GM19025 (cell line): ENCODE measurements around the gene ITPR3.
"Not testable (repeated sequence)": the region's sequence is repeated elsewhere in the genome, so short reads cannot be mapped to it uniquely, and the experiment has no call there.

ENCODE experiments used
- ATAC-seq: cut with Tn5 transposase; IDR thresholded peaks from one replicate; pipeline ENCODE4 v1.9.1; 2021; ENCODE audit warnings: mild to moderate bottlenecking, low read depth, moderate library complexity; ENCODE audit not compliant: unreplicated experiment

The ITPR3 gene

DNA sequence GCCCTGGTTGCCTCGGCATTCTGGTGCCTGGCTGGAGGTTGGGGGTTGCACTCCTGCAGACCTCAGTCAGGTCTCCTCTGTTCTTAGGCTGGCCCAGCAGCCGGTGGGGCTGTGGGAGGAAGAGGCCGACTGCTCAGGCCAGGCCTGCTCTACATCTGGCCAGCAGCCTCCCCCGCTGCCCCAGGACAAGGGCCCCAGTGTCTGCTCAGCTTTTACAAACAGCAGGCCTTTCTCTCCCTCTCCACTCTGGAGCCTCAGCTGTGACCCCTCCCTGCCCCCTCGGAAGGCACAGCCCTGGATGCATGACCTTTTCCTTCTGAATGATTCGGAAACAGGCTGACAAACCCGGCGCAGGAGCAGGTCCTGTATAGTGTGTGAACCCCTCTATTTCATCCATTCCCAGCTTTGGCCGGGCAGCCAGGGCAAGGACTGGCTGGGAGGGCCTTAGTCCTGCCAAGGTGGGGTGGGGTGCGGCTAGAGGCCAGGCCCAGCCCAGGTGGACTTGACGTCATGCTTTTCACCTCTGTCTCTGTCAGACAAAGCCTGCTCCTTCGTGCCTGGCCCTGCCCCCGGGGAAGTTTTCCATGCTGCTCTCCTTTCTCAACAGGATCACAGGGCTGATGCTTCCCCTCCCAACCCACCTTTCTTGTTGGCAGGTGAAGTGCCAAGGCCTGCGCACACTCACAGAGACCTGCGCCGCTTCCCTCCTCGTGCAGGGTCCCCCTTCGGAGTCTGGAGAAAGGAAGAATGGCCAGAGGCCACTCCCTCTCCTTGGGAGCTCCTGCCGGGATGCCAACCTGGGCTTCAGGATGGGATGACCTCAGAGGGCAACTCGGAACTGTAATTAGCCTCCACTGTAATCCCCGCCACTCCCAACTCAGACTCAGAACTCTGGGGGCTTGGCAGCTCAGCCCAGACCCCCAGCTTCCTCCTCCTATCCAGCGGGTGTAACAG lies 10.1 kb upstream of the ITPR3 start:
- no peak for ATAC-seq

DNA sequence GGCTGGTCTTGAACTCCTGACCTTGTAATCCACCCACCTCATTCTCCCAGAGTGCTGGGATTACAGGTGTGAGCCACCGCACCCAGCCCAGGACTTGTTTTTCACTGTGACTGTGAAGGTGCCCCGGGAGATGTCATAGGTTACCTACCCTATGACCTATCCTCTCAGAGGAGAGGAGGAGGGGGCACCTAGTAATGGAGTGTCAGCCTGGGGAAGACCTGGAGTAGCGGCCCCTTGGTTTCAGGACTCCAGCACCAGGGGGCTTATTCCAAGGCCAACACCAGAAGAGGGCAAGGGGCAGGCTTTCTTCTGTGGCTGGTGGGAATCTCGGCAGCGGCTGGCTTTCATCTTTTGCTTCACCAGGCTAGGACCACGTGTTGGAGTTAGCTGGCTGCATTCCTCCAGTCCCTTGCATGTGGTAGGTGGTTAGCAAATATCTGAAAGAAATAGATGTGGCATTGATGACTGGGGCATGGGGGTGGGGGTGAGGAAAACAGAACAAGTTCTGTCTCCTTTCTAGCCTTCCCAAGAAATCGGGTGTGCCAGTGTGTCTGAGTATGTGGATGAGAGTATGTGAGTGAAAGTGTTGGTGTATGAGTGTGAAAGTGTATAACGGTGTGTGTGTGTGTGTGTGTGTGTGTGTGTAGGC lies 7.9 kb upstream of the ITPR3 start:
- no peak for ATAC-seq

DNA sequence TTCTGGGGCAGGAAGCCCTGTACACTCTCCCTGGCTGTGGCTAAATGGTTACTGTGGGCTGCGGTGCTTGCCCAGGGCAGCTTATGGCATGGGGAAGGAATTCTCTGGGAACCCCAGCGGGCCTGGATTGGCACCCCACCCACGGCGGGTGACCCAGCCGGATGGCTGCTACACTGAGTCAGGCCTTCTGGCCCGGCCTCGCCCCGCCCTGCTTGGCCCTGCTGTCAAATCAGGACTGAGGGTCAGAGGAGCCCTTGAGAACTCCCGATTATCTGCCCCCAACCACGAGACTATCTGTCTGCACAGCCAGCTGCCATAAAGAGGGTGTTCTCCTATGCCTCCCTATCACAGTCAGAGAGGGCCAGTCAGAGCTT lies 7.3 kb upstream of the ITPR3 start:
- ATAC-seq: no peak

DNA sequence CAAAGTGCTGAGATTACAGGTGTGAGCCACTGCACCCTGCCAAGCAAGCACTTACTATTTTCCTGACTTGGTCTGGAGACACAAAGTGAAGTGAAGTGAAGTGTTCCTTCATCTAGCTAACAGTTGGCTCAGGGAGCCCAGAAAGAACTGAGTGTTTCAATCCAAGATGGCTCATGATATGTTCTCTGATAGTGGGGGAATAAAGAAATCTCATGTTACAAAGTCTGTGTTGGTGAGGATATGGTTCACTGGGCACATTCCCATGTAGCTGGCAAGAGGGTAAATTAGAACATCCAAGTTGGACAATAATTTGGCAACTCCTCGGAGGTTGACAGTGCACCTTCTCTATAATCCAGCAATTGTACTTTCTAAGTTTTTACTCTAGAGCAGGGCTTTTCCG lies 5.0 kb upstream of the ITPR3 start:
- no peak for ATAC-seq

DNA sequence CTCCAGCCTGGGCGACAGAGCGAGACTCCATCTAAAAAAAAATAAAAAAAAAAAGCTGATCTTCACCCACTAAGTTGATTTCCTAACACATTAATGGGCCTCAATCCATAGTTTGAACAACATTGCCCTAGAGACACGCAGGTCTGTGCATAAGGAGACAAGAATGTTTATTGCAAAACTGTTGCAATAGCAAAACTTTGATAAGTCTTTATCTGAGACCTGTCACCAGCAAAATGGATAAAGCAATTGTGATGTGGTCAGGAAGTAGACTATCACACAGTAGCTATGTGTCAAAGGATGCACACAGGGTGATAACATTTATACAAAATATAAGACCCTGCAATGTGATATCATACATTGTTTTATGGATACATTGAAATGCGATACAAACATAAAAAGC lies 4.2 kb upstream of the ITPR3 start:
- ATAC-seq: no peak

DNA sequence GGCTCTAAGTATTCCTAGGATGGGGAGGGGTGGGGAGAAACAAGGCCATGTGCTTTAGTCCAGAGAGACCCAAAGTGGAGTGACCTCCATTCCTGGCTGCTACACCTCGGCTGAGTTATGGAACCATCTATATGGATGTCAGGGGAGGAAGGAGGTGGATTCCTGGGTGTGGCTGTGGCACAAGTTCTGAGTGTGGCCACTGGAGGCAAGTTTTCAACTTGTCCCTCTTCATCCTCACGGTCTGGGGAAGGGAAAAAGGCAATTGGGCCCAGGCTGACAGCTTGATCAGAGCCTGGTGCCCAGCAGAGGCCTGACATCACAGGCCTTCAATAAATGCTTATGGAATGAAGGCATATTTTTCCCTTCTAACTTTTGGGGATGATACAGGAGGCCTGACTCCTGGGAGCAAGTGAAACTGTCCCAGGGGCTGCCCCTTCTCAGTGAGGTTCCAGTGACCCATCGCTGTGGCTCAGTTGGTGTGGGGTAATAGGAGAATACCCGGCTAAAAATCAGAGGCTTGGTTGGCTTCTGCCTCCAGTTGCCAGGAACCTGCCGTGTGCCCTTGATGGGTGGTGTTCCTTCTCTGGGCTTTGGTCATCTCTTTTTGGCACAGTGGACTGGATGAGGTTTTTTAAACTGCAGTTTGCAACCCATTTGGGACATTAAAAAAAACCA lies 1.8 kb upstream of the ITPR3 start:
- ATAC-seq: no peak

DNA sequence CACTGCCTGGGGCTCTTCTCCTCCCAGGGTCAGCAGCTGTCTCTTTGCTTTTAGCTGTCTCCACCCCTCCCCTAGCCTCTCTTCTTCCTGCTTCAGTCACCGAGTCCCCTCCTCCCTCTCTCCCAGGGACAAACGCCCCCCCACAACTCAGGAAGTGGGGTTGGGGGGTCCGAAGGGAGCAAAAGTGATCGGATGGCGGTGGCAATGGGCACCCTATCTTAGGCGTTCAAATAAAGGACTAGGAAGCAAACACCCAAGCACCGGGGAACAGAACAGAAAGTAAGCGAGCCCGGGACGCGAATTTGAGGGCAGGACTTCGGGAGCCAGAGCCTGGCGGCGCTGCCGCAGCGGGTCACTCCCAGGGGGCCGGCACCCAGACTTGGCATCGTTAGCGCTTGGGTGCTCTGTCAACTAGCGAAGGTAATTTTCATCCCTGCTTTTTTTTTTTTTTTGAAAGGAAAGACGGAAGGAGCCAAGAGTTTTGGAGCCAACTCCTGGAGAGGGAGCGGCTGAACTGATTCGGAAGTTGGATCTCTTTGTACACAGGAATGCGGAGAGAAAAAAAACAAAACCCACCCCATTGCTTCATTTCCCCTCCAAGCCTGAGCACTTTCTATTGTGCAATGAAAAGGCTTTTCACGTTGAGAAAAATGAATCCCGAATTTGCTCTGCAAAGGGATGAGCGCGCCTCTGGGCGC lies 815 bp upstream of the ITPR3 start:
- ATAC-seq: no peak

DNA sequence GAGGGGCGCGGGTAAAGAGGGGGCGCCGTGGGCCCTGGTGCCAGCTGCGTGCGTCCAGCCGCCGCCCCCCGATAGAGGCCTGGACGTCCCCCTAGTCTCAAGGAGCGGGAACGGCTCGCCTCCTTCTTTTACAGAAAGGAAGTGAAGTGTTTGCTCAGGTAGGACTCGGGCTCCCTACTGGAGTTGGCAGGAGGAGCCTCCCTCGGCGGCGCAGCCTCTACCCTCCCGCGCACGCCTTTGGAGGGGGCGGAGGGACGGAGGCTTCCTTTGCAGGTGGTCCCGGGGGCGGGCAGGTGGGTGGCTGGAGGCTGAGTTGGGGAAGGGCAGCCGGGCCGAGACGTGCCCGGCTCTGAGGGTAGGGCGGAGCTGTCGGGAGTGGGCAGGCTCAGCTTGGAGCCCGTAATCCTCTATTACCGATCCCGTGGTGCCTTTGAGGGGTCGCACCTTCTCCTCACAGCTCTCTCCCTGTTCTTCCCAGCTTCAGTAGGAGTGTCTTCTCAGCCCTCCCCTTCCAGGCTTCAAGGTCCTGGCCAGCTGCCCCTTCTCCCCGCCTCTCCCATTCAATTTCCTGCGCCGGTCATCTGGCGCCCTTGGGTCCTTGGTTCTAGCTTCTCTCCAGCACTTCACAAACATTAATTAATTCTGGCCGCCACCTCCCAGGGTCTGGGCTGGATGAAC lies 728 bp downstream of the ITPR3 start:
- ATAC-seq: peak; percentile 26

DNA sequence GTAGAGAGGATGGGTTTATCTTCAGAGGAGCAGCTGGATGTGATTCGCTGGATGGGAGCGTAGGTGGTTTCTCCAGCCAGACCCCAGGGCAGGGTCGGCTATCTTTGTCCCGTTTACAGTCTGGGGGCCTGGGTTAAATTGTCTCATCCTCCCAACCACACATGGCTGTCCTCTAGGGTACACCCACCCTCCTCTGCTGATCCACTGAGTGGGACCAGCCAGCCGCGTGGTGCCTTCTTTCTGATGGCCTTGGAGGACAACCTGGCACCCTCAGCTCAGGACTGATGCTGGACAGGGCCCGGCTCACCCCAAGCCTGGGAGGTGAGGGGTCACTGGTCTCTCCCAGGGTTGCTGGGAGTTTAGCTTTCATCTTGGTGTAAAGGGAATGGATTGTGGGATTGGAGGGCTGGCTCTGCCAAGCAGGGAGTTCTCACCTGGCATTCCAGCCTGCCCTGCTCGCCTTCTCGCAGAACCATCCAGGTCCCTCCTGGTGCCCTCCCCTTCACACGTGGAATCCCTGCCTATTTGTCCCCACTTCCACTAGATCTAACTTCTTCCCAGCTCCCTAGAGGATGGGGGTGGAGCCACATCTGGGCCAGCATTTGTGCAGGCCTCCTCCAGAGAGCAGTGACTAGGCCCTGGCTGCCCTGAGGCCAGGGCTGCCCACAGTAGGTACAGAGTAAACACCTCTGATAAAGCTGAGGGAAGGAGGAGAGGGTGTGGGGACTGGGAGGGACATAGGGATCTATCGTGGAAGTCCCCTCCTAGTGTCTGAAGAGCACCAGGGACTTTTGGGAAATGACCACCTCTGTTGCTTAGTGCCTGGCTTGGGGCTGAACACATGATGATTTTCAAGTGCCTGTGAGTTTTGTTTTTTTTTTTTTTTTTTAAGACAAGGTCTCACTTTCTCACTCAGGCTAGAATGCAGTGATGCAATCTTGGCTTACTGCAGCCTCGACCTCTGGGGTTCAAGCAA lies 1.6 kb downstream of the ITPR3 start:
- no peak for ATAC-seq

DNA sequence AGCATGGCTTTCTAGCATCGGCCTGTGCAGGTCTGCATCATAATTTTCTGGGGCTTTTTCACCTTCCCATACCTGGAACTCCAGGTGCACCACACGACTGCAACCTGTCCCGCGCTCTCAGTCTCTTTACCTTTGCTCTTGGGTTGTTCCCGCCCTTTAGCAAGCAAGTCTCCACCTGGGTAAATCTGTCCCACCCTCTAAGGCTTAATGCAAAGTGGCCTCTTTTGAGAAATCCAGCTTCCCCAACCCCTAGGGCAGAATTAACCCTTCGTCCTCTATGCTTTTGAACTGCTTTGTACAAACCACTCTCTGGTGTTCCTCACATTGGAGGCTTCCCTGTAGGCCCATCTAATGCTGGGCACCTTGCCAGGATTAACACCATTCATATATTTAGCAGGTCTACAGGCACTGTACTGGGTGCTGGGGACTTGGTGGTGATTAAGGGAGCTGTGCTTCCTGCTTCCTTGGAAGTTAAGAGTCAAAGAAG lies 2.8 kb downstream of the ITPR3 start:
- no peak for ATAC-seq

DNA sequence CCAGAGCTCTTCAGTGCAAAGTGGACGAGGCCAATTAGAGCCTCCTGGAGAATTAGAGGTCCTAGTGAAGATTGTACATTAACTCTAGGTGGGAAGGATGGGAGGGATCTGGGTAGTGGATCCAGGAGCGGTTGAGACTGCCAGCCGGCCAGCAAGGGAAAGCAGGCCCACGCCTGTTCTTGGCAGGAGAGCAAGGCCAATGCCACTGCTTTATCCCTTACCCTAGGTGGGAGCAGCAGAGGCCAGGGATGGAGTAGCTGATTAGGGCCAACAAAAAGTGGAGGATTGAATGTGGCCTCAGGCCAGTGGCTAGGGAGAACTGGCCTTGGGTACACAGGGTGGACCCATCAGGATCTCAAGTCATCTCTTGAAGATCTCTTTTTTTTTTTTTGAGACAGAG lies 3.7 kb downstream of the ITPR3 start:
- ATAC-seq: no peak

DNA sequence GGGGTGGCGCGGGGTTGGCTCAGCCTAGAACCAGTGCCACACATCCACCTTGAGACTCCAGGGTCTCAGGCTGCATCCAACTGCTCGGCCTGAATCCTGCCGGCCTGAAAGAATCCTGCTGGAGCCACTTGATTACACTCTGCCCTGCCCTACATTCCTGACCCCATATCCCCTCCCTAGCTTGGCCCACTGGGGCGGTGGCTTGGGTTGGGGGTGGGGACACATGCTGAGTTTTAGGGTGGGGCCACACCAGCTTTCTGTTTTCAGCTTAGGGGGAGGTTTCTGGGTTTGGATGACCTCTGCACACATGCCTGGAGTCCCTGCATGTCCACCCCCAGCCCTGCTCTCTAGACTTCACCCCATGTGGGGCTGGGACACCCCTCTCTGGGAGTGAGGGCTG lies 6.8 kb downstream of the ITPR3 start:
- no peak for ATAC-seq

DNA sequence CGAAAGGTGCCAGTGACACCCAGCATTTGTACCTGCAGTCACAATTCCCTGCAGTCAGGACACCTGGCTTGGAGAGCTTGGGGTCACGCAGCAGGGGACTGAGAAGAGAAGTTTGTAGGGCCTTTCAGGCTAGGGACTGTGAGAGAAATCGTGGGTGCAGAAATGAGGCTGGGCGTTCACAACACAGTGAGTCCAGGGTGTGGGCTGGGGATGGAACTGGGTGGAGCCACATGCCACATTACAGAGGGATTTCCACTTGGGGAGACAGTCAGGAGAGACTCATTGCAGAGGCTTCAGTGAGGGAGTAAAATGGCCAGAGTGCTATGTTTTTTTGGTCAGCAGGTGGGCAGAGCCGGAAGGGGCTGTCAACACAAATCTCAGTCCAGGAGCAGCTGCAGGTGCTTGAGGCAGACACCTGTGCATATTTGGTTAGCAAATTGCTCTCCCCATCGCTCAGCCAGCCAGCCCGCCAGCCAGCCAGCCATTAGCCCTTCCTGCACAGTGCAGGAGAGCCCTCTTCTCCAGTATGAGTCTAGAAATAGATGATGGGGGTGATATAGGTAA lies 7.4 kb downstream of the ITPR3 start:
- no peak for ATAC-seq

DNA sequence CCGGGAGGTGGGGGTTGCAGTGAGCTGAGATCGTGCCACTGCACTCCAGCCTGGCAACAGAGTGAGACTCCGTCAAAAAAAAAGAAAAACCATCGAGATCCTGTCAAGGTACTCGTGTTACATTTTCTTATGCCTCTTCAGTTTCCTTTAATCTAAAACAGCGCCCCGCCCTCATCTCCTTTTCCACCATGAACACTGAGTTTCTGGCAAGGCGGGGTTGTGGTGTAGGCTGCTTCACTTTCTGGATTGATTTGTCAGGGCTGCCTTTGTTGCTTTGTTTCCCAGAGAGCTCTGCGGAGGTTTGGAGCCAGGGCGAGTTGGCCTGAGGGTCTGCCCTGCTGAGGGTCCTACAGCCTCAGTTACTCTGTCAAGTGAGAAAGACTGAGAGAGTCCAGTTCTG lies 8.9 kb downstream of the ITPR3 start:
- ATAC-seq: no peak

DNA sequence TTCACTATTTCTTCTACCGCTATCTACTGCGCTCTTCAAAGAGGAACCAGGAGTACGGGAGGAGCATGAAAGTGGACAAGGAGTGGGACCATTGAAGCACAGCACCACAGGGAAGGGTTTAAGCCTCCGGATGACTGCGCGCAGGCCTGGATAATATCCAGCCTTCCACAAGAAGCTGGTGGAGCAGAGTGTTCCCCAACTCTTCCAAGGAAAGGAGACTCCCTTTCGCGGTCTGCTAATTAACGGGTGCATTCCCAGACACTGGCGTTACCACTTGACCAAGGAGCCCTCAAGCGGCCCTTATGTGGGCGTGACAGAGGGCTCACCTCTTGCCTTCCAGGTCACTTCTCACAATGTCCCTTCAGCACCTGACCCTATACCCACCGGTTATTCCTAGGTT lies 10.4 kb downstream of the ITPR3 start:
- not testable (repeated sequence) for ATAC-seq

DNA sequence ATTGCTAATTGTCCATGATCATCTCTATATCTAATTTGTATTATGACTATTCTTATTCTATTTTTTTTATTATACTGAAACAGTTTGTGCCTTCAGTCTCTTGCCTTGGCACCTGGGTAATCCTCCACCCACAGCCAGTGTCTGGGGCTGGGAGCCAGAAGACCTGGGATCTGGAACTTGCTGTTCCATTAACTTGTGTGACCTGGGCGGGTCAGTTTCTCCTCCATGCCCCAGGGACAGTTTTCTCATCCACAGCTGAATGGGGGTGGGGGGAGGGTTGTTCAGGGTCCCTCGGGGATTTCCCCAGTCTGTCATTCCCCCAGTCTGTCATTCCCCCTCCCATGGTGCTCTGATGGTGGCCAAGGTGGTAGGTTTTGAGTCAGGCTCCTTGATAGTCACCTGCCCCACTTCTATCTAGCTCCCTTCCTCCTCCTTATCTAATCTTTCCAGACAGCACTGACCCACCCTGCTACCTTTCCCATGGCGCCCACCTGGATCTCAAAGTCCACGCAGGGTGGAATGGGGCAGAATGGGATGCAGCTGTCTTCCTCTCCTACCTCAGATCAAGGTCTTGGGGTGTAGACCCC lies 10.9 kb downstream of the ITPR3 start:
- ATAC-seq: no peak

DNA sequence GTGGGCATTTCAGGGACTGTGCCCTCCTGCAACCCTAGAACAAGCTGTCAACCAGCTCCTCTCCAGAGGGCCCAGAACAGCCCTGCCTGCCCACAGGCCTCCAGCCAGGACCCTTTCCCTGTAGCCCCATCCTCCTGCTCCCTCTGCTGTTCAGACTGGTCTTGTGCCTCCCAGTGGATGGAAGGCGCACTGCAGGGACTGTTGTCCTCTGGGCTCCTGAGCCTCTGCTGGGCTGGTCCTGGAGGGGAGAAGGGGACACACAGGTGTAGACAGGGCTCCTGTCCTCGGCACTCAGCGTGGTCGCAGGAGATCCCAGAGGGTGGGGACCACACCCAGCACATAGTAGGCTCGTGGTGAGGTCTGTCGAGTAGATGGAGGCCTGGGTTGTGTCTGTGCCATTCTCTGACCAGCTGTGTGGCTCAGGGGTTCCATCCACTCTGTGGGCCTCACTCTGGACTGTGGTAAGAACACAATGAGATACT lies 11.5 kb downstream of the ITPR3 start:
- no peak for ATAC-seq

DNA sequence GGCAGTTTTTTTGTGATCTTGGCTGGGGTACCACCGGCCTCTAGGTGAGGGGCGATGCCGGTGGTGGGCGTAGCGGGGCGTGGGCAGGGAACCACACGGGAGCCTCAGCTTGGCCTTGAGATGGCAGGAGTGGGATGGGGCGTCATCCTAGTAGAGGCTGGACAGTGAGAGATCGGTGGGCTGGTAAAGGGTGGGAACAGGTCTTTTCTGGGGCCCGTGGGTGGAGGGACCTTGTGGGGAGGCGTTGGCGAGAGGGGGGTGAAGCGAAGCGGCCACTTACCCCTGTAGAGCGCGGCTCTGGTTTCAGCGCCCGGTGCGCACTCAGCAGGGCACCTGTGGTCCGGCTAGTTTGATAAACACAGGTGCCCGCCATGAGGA lies 12.0 kb downstream of the ITPR3 start:
- ATAC-seq: no peak
